CD4-positive, alpha-beta T cell treated with Interleukin-15 for 4 hours (primary cell): Measurements from ENCODE around the gene SSR1.
"Not testable (repeated sequence)": the region's sequence is repeated elsewhere in the genome, so short reads cannot be mapped to it uniquely, and the experiment has no call there.

ENCODE experiments used
- DNase-seq: peaks from one replicate; pipeline ENCODE4 v3.0.0-alpha.2; 2020; ENCODE audit warnings: low spot score

SSR1 gene

GRCh38 chr6:7317538-7317937 lies 4.5 kb upstream of the SSR1 start:
- no peak for DNase-seq

GRCh38 chr6:7316658-7317533 lies 3.9 kb upstream of the SSR1 start:
- DNase-seq: no peak

- no peak for DNase-seq
Measured at GRCh38 chr6:7315948-7316365, 3.0 kb upstream of the SSR1 start.

GRCh38 chr6:7315087-7315947 lies 2.3 kb upstream of the SSR1 start:
- DNase-seq: not testable (repeated sequence)

- DNase-seq: no peak
Measured at GRCh38 chr6:7314414-7314813, 1.4 kb upstream of the SSR1 start.

- DNase-seq: no peak
Measured at GRCh38 chr6:7313505-7314165, 636 bp upstream of the SSR1 start.

GRCh38 chr6:7311917-7312615 lies 933 bp downstream of the SSR1 start:
- no peak for DNase-seq

GRCh38 chr6:7311176-7311575 lies 1.8 kb downstream of the SSR1 start:
- DNase-seq: no peak

GRCh38 chr6:7309050-7309449 lies 3.9 kb downstream of the SSR1 start:
- no peak for DNase-seq

- DNase-seq: no peak
Measured at GRCh38 chr6:7307533-7307932, 5.5 kb downstream of the SSR1 start.

- DNase-seq: no peak
Measured at GRCh38 chr6:7304821-7305220, 8.2 kb downstream of the SSR1 start.

GRCh38 chr6:7301702-7302101 lies 11.3 kb downstream of the SSR1 start:
- no peak for DNase-seq

- no peak for DNase-seq
Measured at GRCh38 chr6:7300926-7301325, 12.1 kb downstream of the SSR1 start.

GRCh38 chr6:7298113-7298512 lies 14.9 kb downstream of the SSR1 start:
- DNase-seq: no peak

- no peak for DNase-seq
Measured at GRCh38 chr6:7296602-7297001, 16.4 kb downstream of the SSR1 start.

- DNase-seq: no peak
Measured at GRCh38 chr6:7295916-7296315, 17.1 kb downstream of the SSR1 start.

GRCh38 chr6:7292596-7293255 lies 20.3 kb downstream of the SSR1 start:
- no peak for DNase-seq

GRCh38 chr6:7290079-7290478 lies 22.9 kb downstream of the SSR1 start:
- no peak for DNase-seq

- DNase-seq: no peak
Measured at GRCh38 chr6:7285416-7285815, 27.6 kb downstream of the SSR1 start.

- no peak for DNase-seq
Measured at GRCh38 chr6:7283676-7284075, 29.3 kb downstream of the SSR1 start.
